GM19452 (cell line): ENCODE data around the gene GABBR2.
"Not testable (repeated sequence)": the region's sequence is repeated elsewhere in the genome, so short reads cannot be mapped to it uniquely, and the experiment has no call there.

Source experiments
- ATAC-seq: cut with Tn5 transposase; IDR thresholded peaks from one replicate; pipeline ENCODE4 v1.9.1; 2021; ENCODE audit not compliant: unreplicated experiment

The GABBR2 gene

DNA sequence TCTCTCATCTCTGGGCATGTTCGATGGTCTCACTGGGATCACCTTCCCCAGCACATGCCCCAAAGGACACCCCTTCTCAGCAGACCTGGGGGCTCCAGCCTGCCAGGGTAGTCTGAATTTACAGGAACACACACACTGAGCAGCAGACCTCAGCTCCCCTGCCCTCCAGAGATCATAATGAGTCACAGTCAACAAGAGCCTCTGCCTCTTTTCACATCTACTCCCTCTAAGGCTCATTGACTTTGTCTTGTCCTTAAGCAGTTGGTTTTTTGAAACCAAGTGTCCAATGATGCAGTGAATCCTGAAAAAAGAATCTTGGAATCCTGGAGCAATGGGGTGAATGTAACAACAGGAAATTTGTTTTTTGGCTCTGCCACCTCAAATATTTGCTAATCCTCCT is 20.8 kb downstream of the GABBR2 start:
- no peak for ATAC-seq

DNA sequence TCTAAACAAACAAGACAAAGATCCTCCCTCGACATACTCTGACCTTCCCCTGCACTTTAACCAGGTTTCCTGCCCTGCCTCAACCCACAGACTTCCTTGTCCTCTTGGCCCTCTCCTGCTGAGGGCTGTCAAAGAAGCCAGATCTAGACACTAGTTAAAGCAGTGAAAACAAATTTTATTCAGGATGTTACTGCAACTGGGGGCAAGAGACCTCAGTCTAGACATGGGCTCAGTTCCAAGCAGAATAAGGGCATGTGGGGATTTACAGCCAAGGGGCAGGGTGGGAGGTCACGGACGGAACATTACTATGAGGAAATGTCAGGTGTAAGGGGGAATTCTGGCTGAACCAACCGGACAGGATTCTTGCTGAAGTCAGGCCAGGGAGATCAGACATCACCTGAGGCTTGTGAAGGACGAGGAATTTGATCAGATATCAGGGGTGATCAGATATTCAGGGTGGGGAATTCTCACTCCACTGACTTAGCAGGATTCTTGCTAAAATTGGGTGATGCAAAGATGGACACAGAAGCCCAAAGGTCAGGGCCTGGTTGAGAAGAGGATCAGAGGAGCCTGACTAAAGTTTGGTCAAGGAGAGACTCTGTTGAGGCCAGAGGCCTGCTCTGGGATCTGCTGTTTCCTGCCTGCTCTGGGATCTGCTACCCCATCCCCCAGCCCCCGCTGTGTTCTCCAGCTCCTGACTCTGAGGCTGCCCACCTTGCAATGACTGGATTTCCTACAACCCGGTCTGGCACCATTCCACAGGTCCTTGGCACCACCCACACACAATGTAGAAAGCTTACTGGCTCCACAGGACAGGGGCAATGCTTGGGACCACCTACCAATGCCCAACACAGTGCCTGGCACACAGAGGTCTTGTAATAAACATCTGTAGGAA is 21.5 kb downstream of the GABBR2 start:
- ATAC-seq = no peak

DNA sequence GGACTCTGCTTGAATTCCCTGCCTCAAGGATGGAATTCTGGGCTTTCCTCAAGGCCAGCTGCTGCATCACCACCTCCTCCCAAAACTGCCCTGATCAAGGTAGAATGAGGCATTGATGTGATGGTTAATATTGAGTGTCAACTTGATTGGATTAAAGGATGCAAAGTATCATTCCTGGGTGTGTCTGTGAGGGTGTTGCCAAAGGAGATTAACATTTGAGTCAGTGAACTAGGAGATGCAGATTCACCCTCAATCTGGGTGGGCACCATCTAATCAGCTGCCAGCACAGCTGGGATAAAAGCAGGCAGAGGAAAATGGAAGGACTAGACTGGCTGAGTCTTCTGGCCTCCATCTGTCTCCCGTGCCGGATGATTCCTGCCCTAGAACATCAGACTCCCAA is 23.9 kb downstream of the GABBR2 start:
- not testable (repeated sequence) for ATAC-seq

DNA sequence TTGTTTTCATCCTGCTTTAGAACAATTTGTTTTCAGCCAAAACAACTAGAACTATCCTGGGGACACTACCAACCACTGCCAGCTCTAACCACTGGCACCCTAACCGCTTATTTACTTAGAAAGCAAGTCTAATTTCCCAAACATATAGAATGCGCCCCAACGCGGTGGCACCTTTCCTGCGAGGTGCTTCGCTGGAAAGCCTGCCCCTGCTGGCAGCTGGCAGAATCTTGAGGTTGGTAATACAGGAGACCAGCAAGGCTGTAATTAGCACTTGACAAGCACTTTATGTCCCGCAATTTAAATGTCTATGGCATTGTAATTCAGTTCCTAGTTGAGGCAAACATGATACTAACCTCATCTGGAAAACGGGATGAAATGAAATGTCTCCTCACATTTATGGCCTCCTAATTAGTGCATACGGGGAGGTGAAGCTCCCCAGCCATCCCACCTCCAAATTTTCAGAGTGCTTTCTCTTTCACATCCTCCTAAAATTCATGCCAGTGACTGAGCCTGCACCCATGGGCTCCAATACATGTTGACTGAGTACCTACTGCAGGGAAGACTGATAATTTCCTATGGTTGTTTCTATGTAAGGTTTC is 30.4 kb downstream of the GABBR2 start:
- ATAC-seq = no peak

DNA sequence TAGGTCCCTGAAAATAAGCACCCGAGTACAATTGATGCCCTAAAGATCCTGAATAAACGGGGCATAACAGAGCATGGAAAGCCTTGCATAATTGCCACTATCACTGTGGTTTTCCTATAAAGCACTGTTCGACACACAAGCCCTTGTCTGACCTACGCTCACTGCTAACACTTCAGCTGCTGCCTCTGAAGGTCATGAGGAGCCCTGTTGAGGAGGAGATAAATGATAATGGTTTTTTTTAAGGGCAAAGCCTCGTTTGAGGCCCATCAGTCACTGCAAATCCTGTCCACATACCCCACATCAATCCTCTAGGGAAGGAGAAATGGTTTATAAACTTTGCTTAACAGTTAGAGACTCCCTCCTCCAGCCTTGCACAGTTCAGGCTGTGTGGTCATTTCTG is 35.1 kb downstream of the GABBR2 start:
- no peak for ATAC-seq

DNA sequence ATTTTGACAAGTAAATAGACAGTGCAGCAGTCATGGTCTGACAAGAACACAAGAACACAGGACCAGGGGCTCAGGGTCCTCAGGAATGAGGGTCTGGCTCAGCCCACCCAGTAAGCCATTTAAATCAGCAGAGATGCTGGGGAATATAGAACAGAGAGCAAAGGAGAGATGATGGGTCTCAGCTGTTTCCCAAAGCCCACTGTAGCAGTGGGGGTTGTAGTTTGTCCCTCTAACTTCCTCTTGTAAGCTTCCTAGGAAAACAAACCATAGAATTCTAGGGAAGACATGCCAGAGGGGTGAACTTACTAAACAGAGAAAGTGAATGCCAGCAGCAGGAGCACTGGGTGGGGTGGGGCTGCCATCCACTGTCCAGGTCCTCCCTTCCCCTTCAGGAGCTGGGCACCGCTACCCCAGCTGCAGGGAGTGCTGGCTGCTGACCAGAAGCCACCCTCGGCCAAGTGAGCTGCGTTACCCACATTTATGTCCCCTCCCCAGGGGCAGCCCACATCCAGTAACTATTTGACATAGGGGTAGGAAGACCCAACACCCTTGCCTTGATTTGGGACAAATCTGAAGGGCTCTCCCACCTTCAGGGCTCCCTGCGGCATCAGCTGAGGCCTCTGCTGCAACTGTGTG is 41.6 kb downstream of the GABBR2 start:
- no peak for ATAC-seq

DNA sequence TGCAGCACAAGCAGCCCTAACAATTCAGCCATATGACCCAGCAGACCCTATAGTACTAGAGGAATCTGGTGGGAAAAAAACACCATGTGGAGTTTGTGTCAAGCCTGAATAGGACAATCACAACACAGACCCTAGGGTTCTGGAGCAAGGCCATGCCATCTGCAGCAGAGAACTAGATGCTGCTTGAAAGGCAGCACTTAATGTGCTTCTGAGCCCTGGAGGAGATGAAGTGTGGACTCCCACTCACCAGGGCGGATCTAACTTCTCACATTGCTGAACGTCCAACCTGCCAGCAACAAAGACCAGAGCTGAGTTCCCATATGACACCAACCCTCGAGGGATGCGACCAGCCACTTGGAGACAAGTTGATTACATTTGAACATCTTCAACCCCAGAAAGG is 43.2 kb downstream of the GABBR2 start:
- ATAC-seq = no peak

DNA sequence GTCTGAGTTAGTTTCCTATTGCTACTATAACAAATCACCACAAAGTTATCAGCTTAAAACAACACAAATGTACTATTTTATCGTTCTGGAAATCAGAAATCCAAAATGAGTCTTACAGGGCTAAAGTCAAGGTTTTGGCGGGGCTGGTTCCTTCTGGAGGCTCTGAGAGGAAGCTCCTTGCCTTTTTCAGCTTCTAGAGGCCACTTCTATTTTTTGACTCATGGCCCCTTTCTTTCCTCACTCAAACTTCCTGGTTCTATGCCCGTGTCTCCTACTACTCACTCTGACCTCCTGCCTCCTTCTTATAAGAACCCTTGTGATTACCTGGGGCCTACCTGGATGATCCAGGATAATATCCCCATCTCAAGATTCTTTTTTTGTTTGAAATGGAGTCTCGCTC is 48.2 kb downstream of the GABBR2 start:
- ATAC-seq = no peak

DNA sequence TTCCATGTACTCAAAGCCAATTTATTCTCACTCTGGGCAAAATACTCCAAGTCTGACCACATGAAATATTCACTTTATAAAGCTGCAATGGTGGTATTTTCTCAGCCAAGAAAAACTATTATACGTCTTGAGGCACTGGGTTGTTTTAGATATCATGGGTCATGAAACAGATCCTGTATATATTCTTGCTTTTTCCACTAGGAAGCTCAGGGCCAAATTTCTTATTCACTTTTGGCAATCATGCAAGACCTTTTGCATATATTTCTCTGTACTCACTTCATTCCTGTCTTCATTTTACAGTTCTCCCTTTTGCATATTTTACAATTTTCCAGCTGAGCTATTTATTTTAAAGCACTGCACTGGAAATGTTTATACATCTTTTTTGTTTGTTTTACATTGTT is 49.8 kb downstream of the GABBR2 start:
- ATAC-seq = no peak

DNA sequence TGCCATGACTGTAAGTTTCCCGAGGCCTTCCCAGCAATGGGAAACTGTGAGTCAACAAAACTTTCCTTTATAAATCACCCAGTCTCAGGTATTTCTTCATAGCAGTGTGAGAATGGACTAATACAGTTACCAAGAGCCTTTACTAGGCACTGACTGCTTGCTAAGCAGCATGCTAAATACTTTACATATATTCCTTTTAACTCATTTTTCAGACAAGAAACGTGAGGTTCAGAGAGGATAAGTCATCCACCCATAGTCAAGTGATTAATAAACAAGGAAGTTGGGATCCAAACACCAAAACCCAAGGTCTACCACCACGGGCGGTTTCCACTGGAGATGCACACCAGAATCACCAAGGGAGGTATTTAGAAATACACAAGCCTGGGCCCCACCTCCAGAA is 50.8 kb downstream of the GABBR2 start:
- ATAC-seq = no peak

DNA sequence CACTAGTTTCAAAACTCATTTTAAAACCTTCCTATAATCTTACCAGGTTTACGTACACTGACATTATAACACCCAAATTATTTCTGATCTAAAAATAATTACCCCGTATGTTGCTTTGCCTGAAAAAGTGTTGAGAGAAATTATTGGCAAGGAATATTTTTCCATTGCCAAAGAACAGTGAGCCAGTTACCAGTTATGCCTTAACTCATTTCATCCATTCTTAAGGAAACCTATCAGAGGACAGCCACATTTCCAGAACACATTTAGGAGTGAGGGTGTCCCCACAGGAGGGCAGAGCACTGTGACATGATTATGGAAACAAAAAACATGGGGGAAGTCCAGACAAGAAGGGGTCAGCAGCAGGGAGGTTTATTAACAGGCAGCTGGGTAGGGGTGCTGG is 52.2 kb downstream of the GABBR2 start:
- ATAC-seq = no peak

DNA sequence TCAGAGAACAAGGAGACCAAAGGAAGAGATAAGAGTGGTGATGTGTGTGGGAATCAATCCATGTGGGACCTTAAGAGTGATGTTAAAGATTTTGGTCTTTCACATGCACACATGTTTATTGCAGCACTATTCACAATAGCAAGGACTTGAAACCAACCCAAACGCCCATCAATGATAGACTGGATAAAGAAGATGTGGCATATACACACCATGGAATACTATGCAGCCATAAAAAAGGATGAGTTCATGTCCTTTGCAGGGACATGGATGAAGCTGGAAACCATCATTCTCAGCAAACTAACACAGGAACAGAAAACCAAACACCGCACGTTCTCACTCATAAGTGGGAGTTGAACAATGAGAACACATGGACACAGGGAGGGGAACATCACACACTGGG is 53.3 kb downstream of the GABBR2 start:
- not testable (repeated sequence) for ATAC-seq

DNA sequence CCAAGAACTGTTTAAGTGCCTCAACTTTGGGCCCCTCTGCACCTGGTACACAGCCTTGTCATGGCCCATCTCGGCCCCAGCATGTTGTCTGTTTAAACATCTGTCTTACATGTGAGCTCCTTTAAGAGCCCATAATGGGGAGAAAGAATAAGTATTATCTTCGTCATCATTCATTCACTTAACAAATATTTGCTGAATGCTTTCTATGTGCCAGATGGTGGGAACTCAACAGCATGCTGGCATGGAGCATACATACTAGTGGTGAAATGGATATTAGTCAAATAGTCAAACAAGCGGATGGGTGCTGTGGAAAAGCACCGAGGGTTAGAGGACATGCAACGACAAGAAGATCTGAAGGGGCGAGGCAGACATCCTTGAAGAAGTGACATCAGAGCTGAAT is 54.5 kb downstream of the GABBR2 start:
- no peak for ATAC-seq

DNA sequence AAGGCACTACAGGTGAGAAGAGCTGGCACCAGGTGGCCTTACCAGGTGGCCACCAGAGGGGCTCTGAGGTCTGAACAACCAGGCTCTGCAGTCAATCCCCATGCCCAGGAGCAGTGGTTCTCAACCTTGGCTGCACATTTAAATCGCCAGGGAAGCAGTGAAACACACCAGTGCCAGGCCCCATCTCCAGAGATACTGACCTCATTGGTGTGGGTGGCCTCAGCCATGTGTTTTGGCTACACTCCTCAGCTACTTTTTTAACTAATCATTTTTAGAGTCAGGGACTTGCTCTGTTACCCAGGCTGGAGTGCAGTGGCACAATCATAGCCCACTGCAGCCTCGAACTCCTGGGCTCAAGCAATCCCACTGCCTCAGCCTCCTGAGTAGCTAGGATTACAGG is 56.0 kb downstream of the GABBR2 start:
- ATAC-seq = no peak

DNA sequence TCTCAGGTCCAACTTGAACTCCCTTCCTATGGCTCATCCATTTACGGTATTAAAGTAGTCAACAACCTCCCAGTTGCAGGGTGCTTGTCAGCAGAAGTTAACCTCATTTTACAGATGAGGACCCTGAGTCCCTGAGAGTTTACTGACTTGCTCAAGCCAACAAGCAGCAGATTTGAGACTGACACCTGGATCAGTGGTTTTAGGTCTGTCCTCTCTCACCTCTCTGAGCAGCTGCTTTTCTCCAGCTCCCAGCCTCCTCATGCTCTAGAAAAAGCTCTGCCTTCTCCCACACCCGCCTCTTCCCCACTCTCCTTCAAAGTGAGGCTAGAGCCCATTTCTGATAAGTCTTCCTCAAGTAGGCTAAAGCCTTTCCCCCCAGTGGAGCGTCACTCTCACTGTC is 56.4 kb downstream of the GABBR2 start:
- no peak for ATAC-seq

DNA sequence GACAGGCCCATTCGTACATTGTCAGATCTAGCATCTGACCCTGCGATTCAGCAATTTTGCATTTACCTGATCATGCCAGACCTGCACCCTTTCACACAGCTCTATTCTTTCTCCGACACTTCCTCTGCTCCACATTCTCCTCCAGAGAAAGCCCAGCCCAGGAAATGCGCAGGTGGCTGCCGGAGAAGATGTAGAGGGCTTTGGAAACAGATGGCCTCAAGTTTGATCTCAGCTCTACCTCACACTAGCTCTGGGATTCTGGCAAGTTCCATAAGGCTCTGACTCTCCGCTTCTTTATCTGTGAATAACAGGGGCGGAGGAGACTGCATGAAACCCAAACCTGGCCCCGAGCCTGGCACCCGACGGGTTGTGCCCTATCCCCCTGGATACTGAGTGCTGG is 61.5 kb downstream of the GABBR2 start:
- no peak for ATAC-seq

DNA sequence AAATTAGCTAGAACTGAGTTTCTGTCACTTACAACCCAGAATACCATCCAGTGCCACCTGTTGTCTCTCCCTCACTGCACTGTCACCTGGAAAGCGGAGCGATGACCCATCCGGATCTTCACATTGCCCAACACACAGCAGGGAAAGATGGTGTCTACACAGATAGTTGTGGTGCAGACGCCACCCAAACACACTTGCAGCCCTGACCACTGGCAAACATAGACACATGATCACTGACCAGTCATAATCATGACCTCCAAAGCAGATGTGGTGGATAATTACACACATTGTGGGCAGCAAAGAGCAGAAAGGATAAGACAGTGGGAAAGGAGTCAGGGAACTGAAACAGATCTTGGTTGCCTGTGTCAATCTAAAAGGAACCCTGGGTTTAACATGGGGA is 64.7 kb downstream of the GABBR2 start:
- no peak for ATAC-seq

DNA sequence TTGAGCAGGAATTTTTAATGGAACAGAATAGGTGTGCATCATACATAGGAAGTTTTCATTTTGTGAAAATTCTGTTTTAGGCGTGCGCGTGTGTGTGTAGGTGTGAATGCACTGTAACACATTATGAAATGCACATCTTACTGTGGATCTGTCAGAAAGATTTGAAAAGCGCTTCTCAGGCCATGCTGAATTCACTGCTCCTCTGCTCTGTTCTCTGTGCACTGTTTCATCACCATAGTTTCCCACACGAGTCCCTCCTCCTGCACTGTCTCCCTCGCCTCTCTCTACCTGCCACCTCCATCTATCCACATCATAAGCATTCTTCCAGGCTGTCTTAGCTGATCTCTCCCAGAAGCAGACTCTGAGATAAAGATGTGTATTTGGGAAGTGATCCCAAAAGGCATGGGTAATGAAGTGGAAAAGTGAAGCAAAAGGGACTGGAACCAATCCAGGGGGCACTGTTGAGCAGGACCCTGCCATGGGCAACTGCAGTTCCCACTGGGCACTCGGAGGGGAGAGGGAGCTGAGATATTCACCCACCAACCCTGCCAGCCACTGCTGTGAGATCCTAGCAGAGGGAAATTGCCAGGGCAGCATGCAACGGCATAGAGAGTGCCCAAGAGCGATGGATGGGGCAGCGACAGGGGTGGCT is 65.9 kb downstream of the GABBR2 start:
- no peak for ATAC-seq

DNA sequence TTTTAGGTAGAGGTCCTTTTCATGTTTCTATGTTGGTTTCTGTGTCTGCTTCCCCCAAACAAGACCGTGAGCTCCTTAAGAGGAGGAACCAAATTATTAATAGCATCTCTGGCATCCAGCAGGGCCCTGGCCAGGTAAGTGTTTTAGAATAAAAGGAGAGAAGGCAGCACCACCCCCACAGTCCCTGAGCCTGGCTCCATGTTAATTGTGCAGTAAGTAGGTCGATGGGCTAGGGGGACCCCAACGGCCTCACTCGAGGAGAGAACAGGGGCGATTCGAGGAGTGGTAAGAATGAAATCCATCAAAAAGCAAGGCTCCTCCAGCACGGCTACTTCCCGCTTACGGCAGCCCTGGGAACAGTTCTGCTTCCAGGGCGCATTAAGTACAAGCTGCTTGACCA is 67.0 kb downstream of the GABBR2 start:
- ATAC-seq = no peak

DNA sequence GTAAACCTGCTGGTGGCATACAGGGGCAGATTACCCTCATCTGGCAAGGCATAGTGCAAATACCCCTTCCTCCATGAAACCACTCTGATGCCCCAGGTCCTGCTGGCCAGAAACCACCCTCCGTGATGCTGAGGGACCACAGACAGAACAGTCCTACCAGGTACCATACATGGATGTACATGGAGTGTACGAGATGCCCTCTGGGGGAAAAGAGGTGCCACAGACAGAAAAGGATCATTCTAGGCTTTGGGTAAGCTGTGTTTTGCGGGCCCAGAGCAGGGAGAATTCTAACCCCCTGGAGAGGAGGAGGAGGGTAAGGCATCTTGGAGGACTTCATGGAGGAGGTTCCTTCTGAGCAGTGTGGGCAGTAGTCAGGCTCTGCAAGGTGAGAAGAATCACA is 68.3 kb downstream of the GABBR2 start:
- no peak for ATAC-seq

DNA sequence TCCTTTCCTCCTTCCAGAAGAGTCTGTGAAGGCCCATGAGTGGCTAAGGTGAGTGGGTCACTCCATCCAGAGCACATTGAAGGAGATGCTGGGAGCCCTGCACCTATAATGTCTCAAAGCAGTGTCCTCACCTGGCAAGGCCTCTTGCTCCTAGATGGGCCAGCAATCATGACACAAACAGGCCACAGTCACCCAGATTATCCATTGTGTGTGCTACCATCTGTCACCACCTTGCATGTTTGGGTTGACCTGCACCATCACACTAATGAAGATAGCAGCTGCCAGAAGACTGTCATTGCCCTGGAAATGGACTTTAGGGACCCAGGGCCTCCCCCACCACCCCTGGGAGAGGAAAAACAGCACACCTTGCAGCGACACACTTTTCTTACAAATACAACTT is 69.6 kb downstream of the GABBR2 start:
- ATAC-seq = no peak

DNA sequence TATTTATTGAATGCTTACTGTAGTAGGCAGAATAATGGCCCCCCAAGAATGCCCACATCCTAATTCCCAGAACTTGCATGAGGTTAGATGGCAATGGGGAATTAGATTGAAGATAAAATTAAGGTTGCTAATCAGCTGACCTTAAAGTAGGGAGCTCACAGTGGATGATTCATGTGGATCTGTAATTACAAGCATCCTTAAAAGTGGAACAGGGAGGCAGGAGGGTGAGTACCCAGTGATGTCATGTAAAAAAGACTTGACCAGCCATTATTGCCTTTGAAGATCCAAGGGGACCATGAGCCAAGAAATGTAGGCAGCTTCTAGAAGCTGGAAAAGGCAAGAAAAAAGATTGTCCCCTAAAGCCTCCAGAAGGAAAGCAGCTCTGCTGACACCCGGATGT is 71.4 kb downstream of the GABBR2 start:
- no peak for ATAC-seq
